ENCODE results near the gene PUM2. TPM values are rescaled to one million over a fixed set of nuclear protein-coding genes. Genes with fewer than 3 reads are reported as not detected.
A peak's percentile ranks its signal among the peaks of the same experiment; 100 is the strongest.

The PUM2 gene
- polyA plus RNA-seq, 1 donor (not counting 4 experiments of a cell fraction or from before 2014, with no cell fraction given): 47.5 TPM

DNA sequence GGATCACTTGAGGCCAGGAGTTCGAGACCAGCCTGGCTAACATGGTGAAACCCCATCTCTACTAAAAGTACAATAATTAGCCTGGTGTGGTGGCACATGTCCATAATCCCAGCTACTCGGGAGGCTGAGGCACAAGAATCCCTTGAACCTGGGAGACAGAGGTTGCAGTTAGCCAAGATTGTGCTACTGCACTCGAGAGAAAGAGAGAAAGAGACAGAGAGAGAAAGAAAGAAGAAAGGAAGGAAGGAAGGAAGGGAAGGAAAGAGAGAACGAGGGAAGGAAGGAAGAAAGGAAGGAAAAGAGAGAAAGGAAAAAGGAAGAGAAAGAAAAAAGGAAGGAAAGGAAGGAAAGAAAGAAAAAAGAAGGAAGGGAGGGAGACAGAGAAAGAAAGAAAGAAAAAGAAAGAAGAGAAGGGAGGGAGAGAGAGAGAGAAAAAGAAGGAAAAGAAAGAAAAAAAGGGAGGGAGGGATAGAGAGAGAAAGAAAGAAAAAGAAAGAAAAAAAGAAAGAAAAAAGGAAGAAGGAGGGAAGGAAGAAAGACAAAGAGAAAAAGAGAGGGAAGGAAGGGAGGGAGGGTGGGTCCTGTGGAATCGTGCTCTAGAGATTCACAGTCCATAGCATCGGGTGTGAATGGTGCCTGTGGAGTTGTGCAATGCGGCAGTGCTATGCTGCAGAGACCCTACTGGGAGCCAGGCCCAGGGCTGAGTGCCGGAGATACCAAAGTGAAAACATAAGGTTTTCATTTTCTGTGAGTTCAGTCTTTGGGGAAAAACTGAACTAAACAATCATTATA is 121.1 kb downstream of the PUM2 start:
- dilution Hi-C loops (cut with MboI; ENCODE audit: extremely low pct_ligation_motif_present, low sequenced_read_pairs): no loop called here
- Histone ChIP-seq H3K9ac (ENCODE audit: control insufficient read depth, extremely low read depth, insufficient read depth, low read length) (no peak overlapping the region), H2AFZ (ENCODE audit: control insufficient read depth, low read length) (no peak overlapping the region), H3K4me3 (ENCODE audit: control insufficient read depth in 2 of 3, extremely low read depth in 1 of 3, insufficient read depth in 2 of 3, low read depth in 1 of 3, low read length in 3 of 3) (no peak overlapping the region), H3K9me3 (ENCODE audit: control insufficient read depth, low read depth, low read length) (no peaks in the 10 kb centered on the region), H3K4me2 (ENCODE audit: control insufficient read depth, extremely low read depth, insufficient read depth, low read depth, low read length) (no peak overlapping the region), H3K4me1 (ENCODE audit: control insufficient read depth, extremely low read depth, insufficient read depth, low read length) (peaks cover 45% of the 10 kb centered on the region), H3K27ac (ENCODE audit: control insufficient read depth, insufficient read depth, low read length) (no peak overlapping the region), H4K20me1 (ENCODE audit: control insufficient read depth, extremely low read depth, insufficient read depth, low read length) (no peaks in the 10 kb centered on the region), H3K36me3 (ENCODE audit: control insufficient read depth in 2 of 2, extremely low read depth in 1 of 2, insufficient read depth in 2 of 2, low read length in 2 of 2) (no peaks in the 10 kb centered on the region), H3K27me3 (ENCODE audit: control insufficient read depth, extremely low read depth, insufficient read depth, low read length) (no peaks in the 10 kb centered on the region), H3K79me2 (ENCODE audit: control insufficient read depth, insufficient read depth, low read length) (peaks cover 11% of the 10 kb centered on the region), H3K9me1 (ENCODE audit: control insufficient read depth, extremely low read depth, insufficient read depth, low read length) (no peaks in the 10 kb centered on the region)
- no peak for DNase-seq (ENCODE audit: low read depth, low spot score)
- TF ChIP-seq, protein P1, sequence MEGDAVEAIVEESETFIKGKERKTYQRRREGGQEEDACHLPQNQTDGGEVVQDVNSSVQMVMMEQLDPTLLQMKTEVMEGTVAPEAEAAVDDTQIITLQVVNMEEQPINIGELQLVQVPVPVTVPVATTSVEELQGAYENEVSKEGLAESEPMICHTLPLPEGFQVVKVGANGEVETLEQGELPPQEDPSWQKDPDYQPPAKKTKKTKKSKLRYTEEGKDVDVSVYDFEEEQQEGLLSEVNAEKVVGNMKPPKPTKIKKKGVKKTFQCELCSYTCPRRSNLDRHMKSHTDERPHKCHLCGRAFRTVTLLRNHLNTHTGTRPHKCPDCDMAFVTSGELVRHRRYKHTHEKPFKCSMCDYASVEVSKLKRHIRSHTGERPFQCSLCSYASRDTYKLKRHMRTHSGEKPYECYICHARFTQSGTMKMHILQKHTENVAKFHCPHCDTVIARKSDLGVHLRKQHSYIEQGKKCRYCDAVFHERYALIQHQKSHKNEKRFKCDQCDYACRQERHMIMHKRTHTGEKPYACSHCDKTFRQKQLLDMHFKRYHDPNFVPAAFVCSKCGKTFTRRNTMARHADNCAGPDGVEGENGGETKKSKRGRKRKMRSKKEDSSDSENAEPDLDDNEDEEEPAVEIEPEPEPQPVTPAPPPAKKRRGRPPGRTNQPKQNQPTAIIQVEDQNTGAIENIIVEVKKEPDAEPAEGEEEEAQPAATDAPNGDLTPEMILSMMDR (optimal IDR thresholded peaks at IDR 0.05 in 1 of 3, IDR thresholded peaks at IDR 0.05 in 1 of 3, conservative IDR thresholded peaks at IDR 0.05 in 1 of 3; ENCODE audit: extremely low read depth in 1 of 3, insufficient read depth in 2 of 3, low read length in 3 of 3): no peak
- no peak for TF ChIP-seq EZH2 (IDR thresholded peaks at IDR 0.05; ENCODE audit: low read length)
- no peak for FAIRE-seq

DNA sequence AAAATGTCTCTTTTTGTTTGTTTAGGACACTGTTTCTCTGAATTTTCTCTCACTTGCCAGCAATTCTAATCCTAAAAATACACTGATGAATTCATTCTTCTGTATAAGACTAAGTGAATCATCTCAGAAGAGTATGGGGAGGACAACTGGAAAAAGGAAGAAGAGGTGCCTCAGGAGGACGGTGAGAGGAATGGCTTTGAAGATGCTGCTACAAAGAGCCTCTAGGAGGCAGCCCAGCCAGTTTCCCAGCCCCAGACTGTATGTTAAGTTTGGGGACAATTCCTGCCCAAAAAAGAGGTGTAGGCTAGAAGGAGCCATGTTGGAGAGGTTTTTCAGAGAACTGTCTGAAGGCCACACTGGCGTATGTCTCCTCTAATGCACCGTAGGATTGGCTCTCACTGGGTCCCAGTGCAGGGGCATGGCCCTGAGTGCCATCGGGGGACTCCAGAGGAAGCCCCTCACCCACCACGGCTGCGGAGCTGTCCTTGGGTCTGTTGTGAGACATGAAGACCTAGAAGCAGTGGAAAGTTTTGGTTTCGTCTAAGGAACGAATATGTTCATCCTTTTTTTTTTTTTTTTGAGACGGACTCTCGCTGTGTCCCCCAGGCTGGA is 122.6 kb downstream of the PUM2 start:
- TF ChIP-seq, protein P1 (optimal IDR thresholded peaks at IDR 0.05 in 1 of 3, IDR thresholded peaks at IDR 0.05 in 1 of 3, conservative IDR thresholded peaks at IDR 0.05 in 1 of 3; ENCODE audit: extremely low read depth in 1 of 3, insufficient read depth in 2 of 3, low read length in 3 of 3): peak in 1 of 3 experiments; percentile 8
- no peak for TF ChIP-seq EZH2 (IDR thresholded peaks at IDR 0.05; ENCODE audit: low read length)
- H2AFZ ChIP-seq (ENCODE audit: control insufficient read depth, low read length): no peak overlapping the region
- no peak overlapping the region for H3K4me2 ChIP-seq (ENCODE audit: control insufficient read depth, extremely low read depth, insufficient read depth, low read depth, low read length)
- FAIRE-seq (no peak), DNase-seq (ENCODE audit: low read depth, low spot score) (no peak)
- no peaks in the 10 kb centered on the region for H3K9me1 ChIP-seq (ENCODE audit: control insufficient read depth, extremely low read depth, insufficient read depth, low read length)
- H3K27me3 ChIP-seq (ENCODE audit: control insufficient read depth, extremely low read depth, insufficient read depth, low read length): no peaks in the 10 kb centered on the region
- H3K9me3 ChIP-seq (ENCODE audit: control insufficient read depth, low read depth, low read length): no peaks in the 10 kb centered on the region
- no peak overlapping the region for H3K9ac ChIP-seq (ENCODE audit: control insufficient read depth, extremely low read depth, insufficient read depth, low read length)
- no peak overlapping the region for H3K27ac ChIP-seq (ENCODE audit: control insufficient read depth, insufficient read depth, low read length)
- peaks cover 0 to 8% of the 10 kb centered on the region in 2 experiments for H3K36me3 ChIP-seq (ENCODE audit: control insufficient read depth in 2 of 2, extremely low read depth in 1 of 2, insufficient read depth in 2 of 2, low read length in 2 of 2)
- dilution Hi-C loops (cut with MboI; ENCODE audit: extremely low pct_ligation_motif_present, low sequenced_read_pairs): no loop called here
- no peaks in the 10 kb centered on the region for H4K20me1 ChIP-seq (ENCODE audit: control insufficient read depth, extremely low read depth, insufficient read depth, low read length)
- peaks cover 25% of the 10 kb centered on the region for H3K79me2 ChIP-seq (ENCODE audit: control insufficient read depth, insufficient read depth, low read length)
- peaks cover 34% of the 10 kb centered on the region for H3K4me1 ChIP-seq (ENCODE audit: control insufficient read depth, extremely low read depth, insufficient read depth, low read length)
- no peak overlapping the region for H3K4me3 ChIP-seq (ENCODE audit: control insufficient read depth in 2 of 3, extremely low read depth in 1 of 3, insufficient read depth in 2 of 3, low read depth in 1 of 3, low read length in 3 of 3)
